HEK293 (cell line): ENCODE measurements around the gene ST7L.

ENCODE experiments used
- CTCF ChIA-PET: fragments of 350-600 bp; formaldehyde crosslinking; extraction: SDS; loops from one replicate; lab custom pipeline; 2021; ENCODE audit warnings: antibody characterized with exemption; lab: Yijun Ruan, JAX
- POLR2A ChIA-PET: fragments of 300-600 bp; formaldehyde crosslinking; extraction: SDS; loops from one replicate; lab custom pipeline; 2020; ENCODE audit warnings: antibody characterized with exemption, inconsistent platforms; lab: Yijun Ruan, JAX
- H3K27ac ChIP-seq: fragments of 200-500 bp; sonication (Bioruptor generic); 2 replicates; pipeline ENCODE4 v1.5.1; 2014; ENCODE audit warnings: low read depth, low read length, control low read depth, inconsistent platforms; ENCODE audit errors: extremely low read depth
- H3K36me3 ChIP-seq, 2 experiments: fragments of 200-500 bp in 1 of 2; sonication (Bioruptor generic) in 1 of 2; 1 replicate in 1 of 2; 2 replicates in 1 of 2; pipeline ENCODE4 v1.5.1; 2014 to 2017; ENCODE audit warnings: inconsistent platforms in 2 of 2, low read length in 2 of 2; ENCODE audit not compliant: control insufficient read depth in 2 of 2, insufficient read depth in 1 of 2
- H3K4me1 ChIP-seq: fragments of 200-500 bp; sonication (Bioruptor generic); 2 replicates; pipeline ENCODE4 v1.5.1; 2014; ENCODE audit warnings: mild to moderate bottlenecking, low read length, inconsistent platforms; ENCODE audit not compliant: control insufficient read depth, insufficient read depth
- H3K4me3 ChIP-seq: 2 replicates; pipeline ENCODE4 v1.5.1; 2011; ENCODE audit warnings: low read depth, mild to moderate bottlenecking, control low read depth, low read length, moderate library complexity
- H3K9me3 ChIP-seq: fragments of 200-500 bp; sonication (Bioruptor generic); 2 replicates; pipeline ENCODE4 v1.5.1; 2014; ENCODE audit warnings: low read depth, low read length, inconsistent platforms; ENCODE audit not compliant: control insufficient read depth, insufficient read depth
- GLIS2 ChIP-seq: fragments of 450-650 bp; formaldehyde crosslinking; IDR thresholded peaks from 2 replicates; pipeline ENCODE4 v1.5.1; 2016; ENCODE audit warnings: missing biosample characterization, missing genetic modification characterization
- HOXD13 ChIP-seq: sonication (generic); formaldehyde crosslinking; IDR thresholded peaks from 2 replicates; pipeline ENCODE4 v1.8.0; 2022; ENCODE audit warnings: missing genetic modification reagents, borderline replicate concordance
- PATZ1 ChIP-seq: fragments of 450-650 bp; formaldehyde crosslinking; IDR thresholded peaks from 2 replicates; pipeline ENCODE4 v1.5.1; 2016; ENCODE audit warnings: missing biosample characterization, missing genetic modification characterization
- SETDB1 ChIP-seq: IDR thresholded peaks from one replicate; pipeline ENCODE4 v1.6.1; 2017; ENCODE audit warnings: mild to moderate bottlenecking, low read length, moderate library complexity, mixed read lengths; ENCODE audit not compliant: insufficient read length
- ZBTB26 ChIP-seq: fragments of 450-650 bp; formaldehyde crosslinking; optimal IDR thresholded peaks from 2 replicates; pipeline ENCODE3; 2016; ENCODE audit warnings: missing biosample characterization, mild to moderate bottlenecking, missing genetic modification characterization
- ZFHX2 ChIP-seq: fragments of 450-650 bp; formaldehyde crosslinking; conservative IDR thresholded peaks from 2 replicates; pipeline ENCODE4 v1.5.1; 2016; ENCODE audit warnings: missing biosample characterization, missing genetic modification characterization
- ZFP37 ChIP-seq: fragments of 450-650 bp; formaldehyde crosslinking; IDR thresholded peaks from 2 replicates; pipeline ENCODE4 v1.5.1; 2016; ENCODE audit warnings: missing biosample characterization, missing genetic modification characterization
- ZIC2 ChIP-seq: fragments of 450-650 bp; formaldehyde crosslinking; IDR thresholded peaks from 2 replicates; pipeline ENCODE4 v1.5.1; 2016; ENCODE audit warnings: missing biosample characterization, missing genetic modification characterization
- ZNF155 ChIP-seq: fragments of 450-650 bp; formaldehyde crosslinking; IDR thresholded peaks from 2 replicates; pipeline ENCODE4 v1.5.1; 2016; ENCODE audit warnings: missing biosample characterization, missing genetic modification characterization
- ZNF18 ChIP-seq: fragments of 450-650 bp; formaldehyde crosslinking; IDR thresholded peaks from 2 replicates; pipeline ENCODE4 v1.5.1; 2016; ENCODE audit warnings: missing biosample characterization, missing genetic modification characterization
- ZNF311 ChIP-seq: fragments of 450-650 bp; formaldehyde crosslinking; IDR thresholded peaks from 2 replicates; pipeline ENCODE4 v1.5.1; 2017; ENCODE audit warnings: missing biosample characterization, missing genetic modification characterization, borderline replicate concordance
- ZNF510 ChIP-seq: fragments of 450-650 bp; formaldehyde crosslinking; IDR thresholded peaks from 2 replicates; pipeline ENCODE4 v1.5.1; 2018; ENCODE audit warnings: mild to moderate bottlenecking, missing genetic modification characterization, missing biosample characterization; ENCODE audit not compliant: insufficient replicate concordance
- ZNF514 ChIP-seq: fragments of 450-650 bp; formaldehyde crosslinking; IDR thresholded peaks from 2 replicates; pipeline ENCODE4 v1.5.1; 2016; ENCODE audit warnings: missing biosample characterization, missing genetic modification characterization
- ZNF600 ChIP-seq: fragments of 450-650 bp; formaldehyde crosslinking; IDR thresholded peaks from 2 replicates; pipeline ENCODE4 v1.5.1; 2016; ENCODE audit warnings: missing biosample characterization, missing genetic modification characterization
- ZNF629 ChIP-seq: fragments of 450-650 bp; formaldehyde crosslinking; IDR thresholded peaks from 2 replicates; pipeline ENCODE4 v1.5.1; 2017; ENCODE audit warnings: missing biosample characterization, missing genetic modification characterization
- ZNF660 ChIP-seq: fragments of 450-650 bp; IDR thresholded peaks from 2 replicates; pipeline ENCODE4 v1.5.1; 2018; ENCODE audit warnings: missing biosample characterization, mild to moderate bottlenecking, missing genetic modification characterization
- ZNF777 ChIP-seq: fragments of 450-650 bp; formaldehyde crosslinking; IDR thresholded peaks from 2 replicates; pipeline ENCODE4 v1.5.1; 2017; ENCODE audit warnings: missing biosample characterization, missing genetic modification characterization, borderline replicate concordance
- ZSCAN4 ChIP-seq: fragments of 450-650 bp; formaldehyde crosslinking; IDR thresholded peaks from 2 replicates; pipeline ENCODE4 v1.5.1; 2017; ENCODE audit warnings: missing biosample characterization, missing genetic modification characterization
- TF ChIP-seq, protein P1 (sequence below): fragments of 450-650 bp; formaldehyde crosslinking; IDR thresholded peaks from 2 replicates; pipeline ENCODE4 v1.5.1; 2017; ENCODE audit warnings: missing biosample characterization, missing genetic modification characterization
- TF ChIP-seq, protein P2 (sequence below): fragments of 450-650 bp; formaldehyde crosslinking; IDR thresholded peaks from 2 replicates; pipeline ENCODE4 v1.5.1; 2016; ENCODE audit warnings: missing biosample characterization, missing genetic modification characterization

The ST7L gene

GRCh38 chr1:112522621-112523020 is 96.3 kb downstream of the ST7L start:
- Histone ChIP-seq H3K4me3 (no peak overlapping the region), H3K9me3 (no peaks in the 10 kb centered on the region), H3K4me1 (no peaks in the 10 kb centered on the region), H3K36me3 (peaks cover 0 to 24% of the 10 kb centered on the region in 2 experiments; a peak in 1 of 3 replicates), H3K27ac (no peak overlapping the region)
- CTCF ChIA-PET: interaction anchor here (0.6 to 1.1 kb wide), 3 partner anchors 14 to 1561 kb away, joined by 4 to 6 read pairs (median 4); partner anchors contain the start of gene WNT2B
- TF ChIP-seq ZNF660 (tag by site-specific recombination): 0 out of 2 replicates have a peak, but pooled peaks have one; percentile 54
- TF ChIP-seq ZSCAN4 (tag by site-specific recombination): no peak
- TF ChIP-seq, protein P1, sequence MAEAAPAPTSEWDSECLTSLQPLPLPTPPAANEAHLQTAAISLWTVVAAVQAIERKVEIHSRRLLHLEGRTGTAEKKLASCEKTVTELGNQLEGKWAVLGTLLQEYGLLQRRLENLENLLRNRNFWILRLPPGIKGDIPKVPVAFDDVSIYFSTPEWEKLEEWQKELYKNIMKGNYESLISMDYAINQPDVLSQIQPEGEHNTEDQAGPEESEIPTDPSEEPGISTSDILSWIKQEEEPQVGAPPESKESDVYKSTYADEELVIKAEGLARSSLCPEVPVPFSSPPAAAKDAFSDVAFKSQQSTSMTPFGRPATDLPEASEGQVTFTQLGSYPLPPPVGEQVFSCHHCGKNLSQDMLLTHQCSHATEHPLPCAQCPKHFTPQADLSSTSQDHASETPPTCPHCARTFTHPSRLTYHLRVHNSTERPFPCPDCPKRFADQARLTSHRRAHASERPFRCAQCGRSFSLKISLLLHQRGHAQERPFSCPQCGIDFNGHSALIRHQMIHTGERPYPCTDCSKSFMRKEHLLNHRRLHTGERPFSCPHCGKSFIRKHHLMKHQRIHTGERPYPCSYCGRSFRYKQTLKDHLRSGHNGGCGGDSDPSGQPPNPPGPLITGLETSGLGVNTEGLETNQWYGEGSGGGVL (tag by site-specific recombination): peak; percentile 41; the same call in 1 of the 2 replicates
- TF ChIP-seq ZIC2 (tag by site-specific recombination): 0 out of 2 replicates have a peak, but pooled peaks have one; percentile 26
- TF ChIP-seq ZNF629 (tag by site-specific recombination): no peak
- TF ChIP-seq GLIS2 (tag by site-specific recombination): no peak
- TF ChIP-seq ZFP37 (tag by site-specific recombination): no peak
- TF ChIP-seq ZFHX2 (tag by site-specific recombination): peak; percentile 36
- no peak for TF ChIP-seq ZNF514 (tag by site-specific recombination)
- no peak for TF ChIP-seq ZNF155
- POLR2A ChIA-PET: interaction anchor here (0.8 to 1.3 kb wide), 4 partner anchors 8 to 182 kb away, joined by 3 to 6 read pairs (median 4); no protein-coding TSS in a partner anchor

- Histone ChIP-seq H3K27ac (no peak overlapping the region), H3K36me3 (peaks cover 0 to 18% of the 10 kb centered on the region in 2 experiments; a peak in 1 of 3 replicates), H3K4me1 (no peaks in the 10 kb centered on the region), H3K4me3 (no peak overlapping the region), H3K9me3 (no peaks in the 10 kb centered on the region)
- POLR2A ChIA-PET: no interaction called here
- CTCF ChIA-PET: no interaction called here
- TF ChIP-seq, protein P2, sequence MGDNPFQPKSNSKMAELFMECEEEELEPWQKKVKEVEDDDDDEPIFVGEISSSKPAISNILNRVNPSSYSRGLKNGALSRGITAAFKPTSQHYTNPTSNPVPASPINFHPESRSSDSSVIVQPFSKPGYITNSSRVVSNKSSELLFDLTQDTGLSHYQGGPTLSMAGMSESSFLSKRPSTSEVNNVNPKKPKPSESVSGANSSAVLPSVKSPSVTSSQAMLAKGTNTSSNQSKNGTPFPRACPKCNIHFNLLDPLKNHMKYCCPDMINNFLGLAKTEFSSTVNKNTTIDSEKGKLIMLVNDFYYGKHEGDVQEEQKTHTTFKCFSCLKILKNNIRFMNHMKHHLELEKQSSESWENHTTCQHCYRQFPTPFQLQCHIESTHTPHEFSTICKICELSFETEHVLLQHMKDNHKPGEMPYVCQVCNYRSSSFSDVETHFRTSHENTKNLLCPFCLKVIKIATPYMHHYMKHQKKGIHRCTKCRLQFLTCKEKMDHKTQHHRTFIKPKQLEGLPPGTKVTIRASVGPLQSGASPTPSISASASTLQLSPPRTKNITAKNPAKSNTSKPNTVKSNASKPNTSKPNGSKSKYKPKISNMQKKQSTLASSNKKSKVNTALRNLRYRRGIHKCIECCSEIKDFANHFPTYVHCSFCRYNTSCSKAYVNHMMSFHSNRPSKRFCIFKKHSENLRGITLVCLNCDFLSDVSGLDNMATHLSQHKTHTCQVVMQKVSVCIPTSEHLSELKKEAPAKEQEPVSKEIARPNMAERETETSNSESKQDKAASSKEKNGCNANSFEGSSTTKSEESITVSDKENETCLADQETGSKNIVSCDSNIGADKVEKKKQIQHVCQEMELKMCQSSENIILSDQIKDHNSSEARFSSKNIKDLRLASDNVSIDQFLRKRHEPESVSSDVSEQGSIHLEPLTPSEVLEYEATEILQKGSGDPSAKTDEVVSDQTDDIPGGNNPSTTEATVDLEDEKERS: no peak
Measured at GRCh38 chr1:112520166-112520565, 98.8 kb downstream of the ST7L start.

- Histone ChIP-seq H3K4me3 (no peak overlapping the region), H3K36me3 (peaks cover 0 to 13% of the 10 kb centered on the region in 2 experiments; a peak in 1 of 3 replicates), H3K27ac (no peak overlapping the region), H3K4me1 (no peaks in the 10 kb centered on the region), H3K9me3 (no peaks in the 10 kb centered on the region)
- ChIA-PET CTCF (interaction anchor here (0.8 kb wide), 1 partner anchor 22 kb away, joined by 5 read pairs; no protein-coding TSS in a partner anchor), POLR2A (no interaction called here)
- TF ChIP-seq ZNF510: no peak
- no peak for TF ChIP-seq PATZ1 (tag by site-specific recombination)
- no peak for TF ChIP-seq ZNF777
- TF ChIP-seq ZBTB26: no peak
- no peak for TF ChIP-seq ZNF600 (tag by site-specific recombination)
- TF ChIP-seq ZNF18 (tag by site-specific recombination): no peak
- no peak for TF ChIP-seq ZNF311 (tag by site-specific recombination)
- TF ChIP-seq ZNF660 (tag by site-specific recombination): no peak
- no peak for TF ChIP-seq SETDB1
- TF ChIP-seq HOXD13: no peak
Measured at GRCh38 chr1:112518186-112518585, 100.8 kb downstream of the ST7L start.
